ENCODE measurements around the gene IBTK. TPM values are rescaled to one million over a fixed set of nuclear protein-coding genes. Genes with fewer than 3 reads are reported as not detected.

The IBTK gene
- total RNA-seq, 3 donors from 2014 or later: 25.6 to 41.1 (median 33.4) TPM

- DNase-seq (ENCODE audit: low spot score in 2 of 2): no peak
- Histone ChIP-seq H3K36me3 (peaks cover 5% of the 10 kb centered on the region), H3K27ac (no peak overlapping the region), H3K4me3 (no peak overlapping the region), H3K9me3 (no peaks in the 10 kb centered on the region), H3K27me3 (no peaks in the 10 kb centered on the region), H3K4me1 (no peaks in the 10 kb centered on the region)
- TF ChIP-seq POLR2AphosphoS5 (IDR thresholded peaks at IDR 0.05) (no peak), POLR2A (IDR thresholded peaks at IDR 0.05) (no peak), CTCF (IDR thresholded peaks at IDR 0.05) (no peak)
- intact Hi-C loops (cut with DNase I; ENCODE audit: low total_unique reads): no loop called here
Measured at GRCh38 chr6:82195619-82196018, 51.9 kb downstream of the IBTK start.

GRCh38 chr6:82185948-82186535, 61.5 kb downstream of the IBTK start:
- DNase-seq (ENCODE audit: low spot score in 2 of 2): no peak
- no peak for TF ChIP-seq POLR2A (IDR thresholded peaks at IDR 0.05)
- TF ChIP-seq POLR2AphosphoS5 (IDR thresholded peaks at IDR 0.05): no peak
- TF ChIP-seq CTCF (IDR thresholded peaks at IDR 0.05): no peak
- H3K27me3 ChIP-seq: no peaks in the 10 kb centered on the region
- no peaks in the 10 kb centered on the region for H3K4me1 ChIP-seq
- H3K9me3 ChIP-seq: no peaks in the 10 kb centered on the region
- H3K4me3 ChIP-seq: no peak overlapping the region
- H3K27ac ChIP-seq: no peak overlapping the region
- H3K36me3 ChIP-seq: peaks cover 9% of the 10 kb centered on the region
- intact Hi-C loops (cut with DNase I; ENCODE audit: low total_unique reads): no loop called here

- no peak for DNase-seq (ENCODE audit: low spot score in 2 of 2)
- Histone ChIP-seq H3K4me1 (no peaks in the 10 kb centered on the region), H3K4me3 (no peak overlapping the region), H3K27me3 (no peaks in the 10 kb centered on the region), H3K36me3 (peaks cover 9% of the 10 kb centered on the region), H3K27ac (no peak overlapping the region), H3K9me3 (no peaks in the 10 kb centered on the region)
- TF ChIP-seq POLR2A (IDR thresholded peaks at IDR 0.05) (no peak), CTCF (IDR thresholded peaks at IDR 0.05) (no peak), POLR2AphosphoS5 (IDR thresholded peaks at IDR 0.05) (no peak)
- intact Hi-C loops (cut with DNase I; ENCODE audit: low total_unique reads): no loop called here
Measured at GRCh38 chr6:82183642-82184282, 63.8 kb downstream of the IBTK start.

DNA sequence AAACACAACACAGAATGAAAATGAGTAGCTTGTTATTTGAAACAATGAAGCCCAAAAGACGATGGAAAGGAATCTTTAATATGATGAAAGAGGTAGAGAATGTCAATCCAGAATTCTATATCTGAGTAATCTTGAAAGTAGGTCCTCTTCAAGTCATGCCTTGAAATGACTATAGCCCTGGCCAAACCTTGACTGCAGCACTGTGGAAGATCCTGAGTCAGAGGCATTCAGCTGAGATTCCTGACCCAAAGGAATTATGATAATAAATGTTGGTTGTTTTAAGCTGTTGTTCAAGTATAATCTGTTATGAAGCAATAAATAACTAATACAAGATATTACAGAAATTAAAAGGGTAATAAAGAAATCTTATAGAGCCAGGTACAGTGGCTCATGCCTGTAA, 64.8 kb downstream of the IBTK start:
- H3K27me3 ChIP-seq: no peaks in the 10 kb centered on the region
- H3K9me3 ChIP-seq: no peaks in the 10 kb centered on the region
- DNase-seq (ENCODE audit: low spot score in 2 of 2): no peak
- TF ChIP-seq POLR2AphosphoS5 (IDR thresholded peaks at IDR 0.05): no peak
- TF ChIP-seq CTCF (IDR thresholded peaks at IDR 0.05): no peak
- no peak for TF ChIP-seq POLR2A (IDR thresholded peaks at IDR 0.05)
- H3K36me3 ChIP-seq: peaks cover 9% of the 10 kb centered on the region
- no peak overlapping the region for H3K27ac ChIP-seq
- no peaks in the 10 kb centered on the region for H3K4me1 ChIP-seq
- intact Hi-C loops (cut with DNase I; ENCODE audit: low total_unique reads): no loop called here
- no peak overlapping the region for H3K4me3 ChIP-seq

DNA sequence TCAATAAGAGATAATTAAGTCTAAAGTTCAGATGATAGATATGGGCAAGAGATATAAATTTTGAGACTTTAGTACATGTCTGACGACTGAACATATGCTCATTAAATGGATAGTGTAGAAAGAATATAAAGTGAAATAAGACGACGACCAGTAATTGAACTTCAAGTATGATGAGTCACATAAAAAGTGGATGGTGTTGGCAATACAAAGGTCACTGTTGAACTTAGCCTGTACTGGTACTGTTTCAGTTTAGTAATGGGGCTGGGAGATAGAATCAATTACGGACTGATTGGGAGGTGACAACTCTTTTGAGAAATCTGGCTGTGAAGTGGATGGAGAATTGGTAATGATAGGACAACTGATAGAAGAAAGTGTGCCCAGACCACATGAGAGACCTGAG, 68.1 kb downstream of the IBTK start:
- H3K27ac ChIP-seq: no peak overlapping the region
- H3K4me3 ChIP-seq: no peak overlapping the region
- H3K27me3 ChIP-seq: no peaks in the 10 kb centered on the region
- H3K4me1 ChIP-seq: no peaks in the 10 kb centered on the region
- TF ChIP-seq POLR2A (IDR thresholded peaks at IDR 0.05) (no peak), POLR2AphosphoS5 (IDR thresholded peaks at IDR 0.05) (no peak), CTCF (IDR thresholded peaks at IDR 0.05) (no peak)
- intact Hi-C loops (cut with DNase I; ENCODE audit: low total_unique reads): no loop called here
- DNase-seq (ENCODE audit: low spot score in 2 of 2): no peak
- peaks cover 9% of the 10 kb centered on the region for H3K36me3 ChIP-seq
- H3K9me3 ChIP-seq: no peaks in the 10 kb centered on the region
